HepG2 (cell line): ENCODE results near the gene DHFR2. TPM values are rescaled to one million over a fixed set of nuclear protein-coding genes. Genes with fewer than 3 reads are reported as not detected.

Experiments
- ATAC-seq: fragments of 200-7000 bp; cut with Tn5 transposase; 3 replicates; pipeline ENCODE4 v1.9.1; 2020; ENCODE audit warnings: mild to moderate bottlenecking, moderate library complexity
- BruUV-seq: library from RNA; stranded (reverse); fragments of 400-500 nt; replicated peaks from 2 replicates; lab custom pipeline; 2021; lab: Mats Ljungman, UMichigan
- CTCF ChIA-PET: fragments of 300-600 bp; formaldehyde crosslinking; extraction: SDS; loops from one replicate; lab custom pipeline; 2021; ENCODE audit warnings: low total read pairs, inconsistent platforms, low intra/inter-chr PET ratio; lab: Yijun Ruan, JAX
- POLR2A ChIA-PET: fragments of 350-600 bp; sonication (Branson Sonifier 250); formaldehyde crosslinking; loops from one replicate; lab custom pipeline; 2020; ENCODE audit warnings: antibody characterized with exemption, inconsistent platforms; lab: Yijun Ruan, JAX
- DNase-seq: peaks from one replicate; pipeline ENCODE4 v3.0.0-alpha.2; 2015; ENCODE audit warnings: low spot score
- FAIRE-seq: peaks from 3 replicates; lab custom pipeline; 2011; peaks lifted over from hg19 to GRCh38; lab: Jason Lieb, UNC
- H2AFZ ChIP-seq: one replicate; pipeline ENCODE4 v1.6.1; 2011; ENCODE audit warnings: low read length, inconsistent platforms
- H3K27ac ChIP-seq: fragments of 300-600 bp; 3 replicates; pipeline ENCODE4 v1.8.0; 2011; ENCODE audit warnings: mixed run types, mild to moderate bottlenecking, mixed read lengths, low read length, inconsistent platforms; ENCODE audit not compliant: insufficient read depth; ENCODE audit errors: extremely low read length
- H3K27me3 ChIP-seq, 2 experiments: fragments of 200-600 bp in 1 of 2; 2 replicates in 1 of 2; 3 replicates in 1 of 2; pipeline versions ENCODE4 v1.6.0 to v1.8.0; 2011; ENCODE audit warnings: low read length in 2 of 2, mild to moderate bottlenecking in 2 of 2, moderate library complexity in 2 of 2, inconsistent platforms in 1 of 2; ENCODE audit not compliant: insufficient read depth in 2 of 2, control insufficient read depth in 1 of 2
- H3K36me3 ChIP-seq, 2 experiments: fragments of 200-600 bp in 1 of 2; replicated peaks in 1 of 2; 2 replicates in 1 of 2; 3 replicates in 1 of 2; pipeline versions ENCODE4 v1.5.1 to v1.8.0; 2011; ENCODE audit warnings: low read length in 2 of 2, inconsistent platforms in 1 of 2; ENCODE audit not compliant: insufficient read depth in 2 of 2, control insufficient read depth in 1 of 2
- H3K4me1 ChIP-seq: 2 replicates; pipeline ENCODE4 v1.5.1; 2012; ENCODE audit warnings: low read length, inconsistent platforms; ENCODE audit not compliant: insufficient read depth
- H3K4me2 ChIP-seq: 2 replicates; pipeline ENCODE4 v1.6.0; 2011; ENCODE audit warnings: low read depth, low read length, inconsistent platforms
- H3K4me3 ChIP-seq, 3 experiments: fragments of 200-600 bp in 1 of 3; sonication (generic), shearing (Covaris generic) in 1 of 3; replicated peaks in 1 of 3; 2 replicates each; pipeline ENCODE4 v1.5.1; 2011 to 2016; ENCODE audit warnings: low read length in 3 of 3, inconsistent platforms in 2 of 3, low read depth in 2 of 3, mild to moderate bottlenecking in 2 of 3, control low read depth in 1 of 3, mixed read lengths in 1 of 3; ENCODE audit not compliant: insufficient read depth in 1 of 3
- H3K79me2 ChIP-seq: one replicate; pipeline ENCODE4 v1.6.1; 2011; ENCODE audit warnings: low read length, inconsistent platforms; ENCODE audit not compliant: insufficient read depth
- H3K9ac ChIP-seq: 2 replicates; pipeline ENCODE4 v1.6.0; 2011; ENCODE audit warnings: mild to moderate bottlenecking, low read depth, low read length, inconsistent platforms; ENCODE audit not compliant: insufficient read depth
- H3K9me3 ChIP-seq: 2 replicates; pipeline ENCODE4 v1.5.1; 2012; ENCODE audit warnings: mild to moderate bottlenecking, low read length
- H4K20me1 ChIP-seq: 2 replicates; pipeline ENCODE4 v1.6.0; 2011; ENCODE audit warnings: inconsistent platforms, mild to moderate bottlenecking, low read length, moderate library complexity; ENCODE audit not compliant: insufficient read depth
- RBAK ChIP-seq: sonication (generic); formaldehyde crosslinking; IDR thresholded peaks from 2 replicates; pipeline ENCODE4 v1.5.1; 2020; ENCODE audit warnings: mild to moderate bottlenecking, missing genetic modification reagents
- TERF1 ChIP-seq: sonication (generic); formaldehyde crosslinking; IDR thresholded peaks from 2 replicates; pipeline ENCODE4 v1.8.0; 2022; ENCODE audit warnings: mild to moderate bottlenecking, missing genetic modification reagents, moderate library complexity
- ZNF296 ChIP-seq: sonication (generic); formaldehyde crosslinking; conservative IDR thresholded peaks from 2 replicates; pipeline ENCODE4 v1.5.0; 2020; ENCODE audit warnings: mild to moderate bottlenecking, missing genetic modification reagents
- WGBS: methylation state at CpG from one replicate; pipeline ENCODE4 v1.1.6; 2017; ENCODE audit warnings: low lambda C conversion rate; 5-methylcytosine and 5-hydroxymethylcytosine counted together
- in situ Hi-C: cut with HindIII; loops from 2 replicates; pipeline ENCODE4 v1.10.0; 2017; ENCODE audit warnings: low pct_unique_long_range_greater_than_20kb; ENCODE audit not compliant: extremely low pct_ligation_motif_present
- intact Hi-C: fragments of 100-400 bp; cut with micrococcal nuclease; formaldehyde crosslinking; loops from one replicate; pipeline ENCODE4 v1.10.0; 2022; ENCODE audit not compliant: unreplicated experiment
- polyA plus RNA-seq, 8 experiments: library from polyadenylated mRNA; depleted of rRNA in 3 of 8; stranded (reverse) in 7 of 8; unstranded in 1 of 8; fragments of >200 nt; fragmentation: Illumina TruSeq in 4 of 8; extraction: Trizol in 4 of 8; gene quantifications; 2 replicates each; pipeline versions ENCODE4 v1.2.1 to v1.2.3, GENCODE V29; 2011 to 2016; ENCODE audit warnings: low read depth in 4 of 8, missing spikeins in 1 of 8, mixed read lengths in 1 of 8; ENCODE audit not compliant: insufficient read depth in 1 of 8
- total RNA-seq, 5 experiments: library from RNA; depleted of rRNA; stranded (reverse); fragments of >200 nt; fragmentation: Illumina TruSeq; extraction: Trizol; gene quantifications; 2 replicates each; pipeline ENCODE4 v1.2.3, GENCODE V29; 2016; ENCODE audit warnings: low read depth in 1 of 5

DHFR2 gene
- total and polyA plus RNA-seq, 2 of the 13 experiments (the other 11 are each of a cell fraction or from before 2014, with no cell fraction given) = 1.4 to 4.6 TPM

DNA sequence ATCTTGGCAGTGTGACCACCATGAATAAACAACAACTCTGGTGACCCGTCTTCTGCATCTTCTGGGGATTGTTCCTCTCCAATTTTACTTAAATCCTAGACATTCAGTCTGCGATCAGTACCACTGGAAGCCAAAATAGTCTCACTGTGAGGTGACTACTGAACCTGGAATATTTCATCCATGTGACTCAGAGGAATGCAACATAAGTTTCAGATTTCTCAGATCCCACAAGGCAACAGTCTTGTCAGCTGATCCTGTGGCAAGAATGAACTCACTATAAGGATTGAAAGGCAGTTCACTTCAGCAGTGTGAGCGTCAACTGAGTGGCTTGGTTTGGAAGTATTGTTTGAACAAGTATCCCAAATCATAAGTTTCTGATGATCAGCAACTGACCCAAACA, 13.3 kb upstream of the DHFR2 start:
- BruUV-seq = no TSS peak
- in situ Hi-C loops = no loop called here
- H3K79me2 ChIP-seq = no peaks in the 10 kb centered on the region
- no peaks in the 10 kb centered on the region for H3K27me3 ChIP-seq
- FAIRE-seq = no peak
- ChIA-PET CTCF (no interaction called here), POLR2A (no interaction called here)
- no peaks in the 10 kb centered on the region for H3K9me3 ChIP-seq
- WGBS = 100% methylated on average over 3 of the region's 3 CpGs
- H3K4me2 ChIP-seq = no peak overlapping the region
- ATAC-seq = no peak
- H3K27ac ChIP-seq = no peak overlapping the region
- TF ChIP-seq RBAK (CRISPR knock-in tag) = no peak
- no peak for TF ChIP-seq TERF1
- intact Hi-C loops = no loop called here
- no peak overlapping the region for H3K9ac ChIP-seq
- DNase-seq = no peak
- no peak overlapping the region for H3K4me3 ChIP-seq
- H3K4me1 ChIP-seq = peaks cover 15% of the 10 kb centered on the region
- H4K20me1 ChIP-seq = no peaks in the 10 kb centered on the region
- H2AFZ ChIP-seq = no peak overlapping the region
- H3K36me3 ChIP-seq = peaks cover 0 to 6% of the 10 kb centered on the region in 2 experiments; a peak in 1 of 5 replicates

- Histone ChIP-seq H3K4me1 (no peaks in the 10 kb centered on the region), H3K9ac (no peak overlapping the region), H3K36me3 (peaks cover 0 to 12% of the 10 kb centered on the region in 2 experiments; a peak in 2 of 5 replicates), H3K4me2 (no peak overlapping the region), H3K79me2 (no peaks in the 10 kb centered on the region), H3K27ac (no peak overlapping the region), H2AFZ (no peak overlapping the region), H3K27me3 (no peaks in the 10 kb centered on the region), H4K20me1 (no peaks in the 10 kb centered on the region), H3K9me3 (peaks cover 9% of the 10 kb centered on the region; the same call in 1 of the 2 replicates), H3K4me3 (no peak overlapping the region)
- in situ Hi-C loops = no loop called here
- no peak for DNase-seq
- no peak for TF ChIP-seq ZNF296 (CRISPR knock-in tag)
- no TSS peak for BruUV-seq
- POLR2A ChIA-PET = interaction anchor here (1.9 kb wide), 1 partner anchor 9 kb away, joined by 7 read pairs; the partner anchor contains the start of genes DHFR2 and NSUN3
- no peak for ATAC-seq
- intact Hi-C loops = no loop called here
- no peak for FAIRE-seq
- CTCF ChIA-PET = interaction anchor here (4.2 kb wide), 1 partner anchor 67 kb away, joined by 25 read pairs; no protein-coding TSS in a partner anchor
- WGBS = 91% methylated on average over 4 of the region's 4 CpGs
These were observed 9.1 kb upstream of the DHFR2 start for GRCh38 chr3:94071713-94072284.
